ENCODE results near the gene SLFNL1.

- TF ChIP-seq CTCF (IDR thresholded peaks at IDR 0.05; ENCODE audit: insufficient read depth, low read depth, low read length) (no peak), EZH2 (IDR thresholded peaks at IDR 0.05; ENCODE audit: insufficient read depth, low read length) (no peak)
Measured at GRCh38 chr1:41017141-41018017, 4.1 kb downstream of the SLFNL1 start.

All from astrocyte (in vitro differentiated cells and primary cell).